Measurements from ENCODE around the gene ZNF783.
"Not testable (repeated sequence)": the region's sequence is repeated elsewhere in the genome, so short reads cannot be mapped to it uniquely, and the experiment has no call there.

ZNF783 gene

DNA sequence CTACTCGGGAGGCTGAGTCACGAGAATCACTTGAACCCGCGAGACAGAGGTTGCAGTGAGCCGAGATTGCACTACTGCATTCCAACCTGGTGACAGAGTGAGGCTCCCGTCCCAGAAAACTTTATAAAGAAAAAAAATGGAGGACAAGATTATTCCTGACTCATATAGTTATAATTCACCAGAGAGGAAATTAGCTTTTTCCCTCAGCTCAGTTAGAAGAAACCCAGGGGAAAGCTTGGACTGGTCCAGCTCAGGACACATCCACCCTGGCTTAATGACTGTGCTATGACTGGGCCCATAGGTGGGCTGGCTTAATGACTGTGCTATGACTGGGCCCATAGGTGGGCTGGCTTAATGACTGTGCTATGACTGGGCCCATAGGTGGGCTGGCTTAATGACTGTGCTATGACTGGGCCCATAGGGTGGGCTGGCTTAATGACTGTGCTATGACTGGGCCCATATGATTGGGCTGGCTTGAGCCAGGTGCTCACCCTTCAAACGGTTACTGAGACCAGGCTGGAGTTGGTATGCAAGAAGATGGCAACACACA is 28.3 kb upstream of the ZNF783 start:
- 42% methylated on average over 5 of the region's 7 CpGs for WGBS
- not testable (repeated sequence) for H2AFZ ChIP-seq (ENCODE audit: low read depth, low read length); H3K79me1 ChIP-seq (replicated peaks; ENCODE audit: low read length, poor library complexity, severe bottlenecking); H3K4me3 ChIP-seq (ENCODE audit: insufficient read depth in 1 of 2, low read depth in 1 of 2, low read length in 2 of 2); H2AK5ac ChIP-seq (ENCODE audit: low read length, severe bottlenecking); H3K4me2 ChIP-seq (ENCODE audit: low read length, poor library complexity, severe bottlenecking); H2BK12ac ChIP-seq (ENCODE audit: low read length in 2 of 2); H2BK120ac ChIP-seq (ENCODE audit: low read depth, low read length); H2BK5ac ChIP-seq (ENCODE audit: low read depth, low read length, poor library complexity, severe bottlenecking); H3K14ac ChIP-seq (ENCODE audit: low read length in 2 of 2); H3K27me3 ChIP-seq (ENCODE audit: control insufficient read depth in 1 of 2, insufficient read depth in 1 of 2, low read length in 2 of 2); H3K23ac ChIP-seq (ENCODE audit: low read length in 2 of 2); H3K36me3 ChIP-seq (ENCODE audit: control insufficient read depth in 1 of 2, insufficient read depth in 2 of 2, low read depth in 1 of 2, low read length in 2 of 2); H2BK15ac ChIP-seq (ENCODE audit: low read depth, poor library complexity, severe bottlenecking); H4K91ac ChIP-seq (ENCODE audit: low read length); H3K9me3 ChIP-seq (ENCODE audit: control insufficient read depth, low read length); H3K4ac ChIP-seq (ENCODE audit: low read depth in 1 of 2, low read length in 2 of 2)
- H3K27ac ChIP-seq (ENCODE audit: low read length, poor library complexity, severe bottlenecking): peak overlapping the region; percentile 86
- peak; percentile 83 for DNase-seq
- peak overlapping the region; percentile 54 for H3K9ac ChIP-seq (ENCODE audit: low read length)
- H4K8ac ChIP-seq (ENCODE audit: low read length): peak overlapping the region; percentile 86
- peak overlapping the region in 1 of 2 experiments; percentile 37 for H3K18ac ChIP-seq (ENCODE audit: low read depth in 1 of 2, low read length in 2 of 2)
- H3K4me1 ChIP-seq (ENCODE audit: control insufficient read depth, insufficient read depth, low read depth, low read length): peaks cover 12% of the 10 kb centered on the region

DNA sequence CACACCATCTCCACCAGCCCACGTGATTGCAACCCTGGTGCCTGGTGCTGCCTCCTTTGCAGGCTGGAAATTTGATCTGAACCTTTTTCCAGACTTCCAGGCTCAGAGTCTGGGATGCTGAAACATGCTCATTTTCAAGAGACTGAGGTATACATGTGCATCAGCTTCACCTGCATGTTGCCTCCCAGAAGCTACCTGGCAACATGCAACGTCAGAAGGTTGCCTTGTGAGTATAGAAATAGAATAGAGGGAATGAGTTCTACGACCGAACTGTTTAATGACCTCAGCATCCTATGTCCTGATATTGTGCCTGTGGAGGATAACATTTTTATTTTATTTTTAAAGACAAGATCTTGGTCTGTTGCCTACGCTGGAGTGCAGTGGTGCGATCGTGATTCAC is 24.5 kb upstream of the ZNF783 start:
- no peak overlapping the region for H3K14ac ChIP-seq (ENCODE audit: low read length in 2 of 2)
- no peak overlapping the region for H2AFZ ChIP-seq (ENCODE audit: low read depth, low read length)
- DNase-seq: no peak
- no peak overlapping the region for H4K8ac ChIP-seq (ENCODE audit: low read length)
- 84% methylated on average over 7 of the region's 7 CpGs for WGBS
- H4K91ac ChIP-seq (ENCODE audit: low read length): no peak overlapping the region
- no peak overlapping the region for H3K9ac ChIP-seq (ENCODE audit: low read length)
- H2BK12ac ChIP-seq (ENCODE audit: low read length in 2 of 2): no peak overlapping the region
- no peak overlapping the region for H3K23ac ChIP-seq (ENCODE audit: low read length in 2 of 2)
- H3K27me3 ChIP-seq (ENCODE audit: control insufficient read depth in 1 of 2, insufficient read depth in 1 of 2, low read length in 2 of 2): no peaks in the 10 kb centered on the region
- peaks cover 12% of the 10 kb centered on the region for H3K4me1 ChIP-seq (ENCODE audit: control insufficient read depth, insufficient read depth, low read depth, low read length)
- no peak overlapping the region for H3K18ac ChIP-seq (ENCODE audit: low read depth in 1 of 2, low read length in 2 of 2)
- no peaks in the 10 kb centered on the region for H3K36me3 ChIP-seq (ENCODE audit: control insufficient read depth in 1 of 2, insufficient read depth in 2 of 2, low read depth in 1 of 2, low read length in 2 of 2)
- H2BK15ac ChIP-seq (ENCODE audit: low read depth, poor library complexity, severe bottlenecking): no peak overlapping the region
- no peak overlapping the region for H2BK120ac ChIP-seq (ENCODE audit: low read depth, low read length)
- peaks cover 2% of the 10 kb centered on the region for H3K79me1 ChIP-seq (replicated peaks; ENCODE audit: low read length, poor library complexity, severe bottlenecking)
- no peak overlapping the region for H3K4ac ChIP-seq (ENCODE audit: low read depth in 1 of 2, low read length in 2 of 2)
- H3K27ac ChIP-seq (ENCODE audit: low read length, poor library complexity, severe bottlenecking): no peak overlapping the region
- H2AK5ac ChIP-seq (ENCODE audit: low read length, severe bottlenecking): no peak overlapping the region
- H3K4me2 ChIP-seq (ENCODE audit: low read length, poor library complexity, severe bottlenecking): no peak overlapping the region
- no peak overlapping the region for H2BK5ac ChIP-seq (ENCODE audit: low read depth, low read length, poor library complexity, severe bottlenecking)
- H3K9me3 ChIP-seq (ENCODE audit: control insufficient read depth, low read length): no peaks in the 10 kb centered on the region
- H3K4me3 ChIP-seq (ENCODE audit: insufficient read depth in 1 of 2, low read depth in 1 of 2, low read length in 2 of 2): no peak overlapping the region

DNA sequence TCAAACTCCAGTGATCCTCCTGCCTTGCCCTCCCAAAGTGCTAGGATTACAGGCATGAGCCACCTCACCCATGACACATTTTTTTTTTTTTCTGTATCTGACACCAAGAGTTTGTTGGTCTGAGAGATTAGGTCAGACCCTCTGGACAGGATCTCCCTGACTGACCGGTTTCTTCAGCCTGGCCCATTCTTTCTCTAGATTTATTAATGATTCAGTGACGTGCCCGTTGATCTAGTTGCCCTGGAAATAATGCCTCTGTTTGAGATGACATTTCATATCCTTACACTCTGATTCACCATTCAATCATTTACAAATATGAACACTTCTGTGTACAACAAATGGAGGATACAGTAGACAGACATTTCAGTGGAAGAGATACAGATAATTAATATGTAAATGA is 23.9 kb upstream of the ZNF783 start:
- Histone ChIP-seq H2BK12ac (ENCODE audit: low read length in 2 of 2) (no peak overlapping the region), H2AFZ (ENCODE audit: low read depth, low read length) (no peak overlapping the region), H2BK5ac (ENCODE audit: low read depth, low read length, poor library complexity, severe bottlenecking) (no peak overlapping the region), H3K18ac (ENCODE audit: low read depth in 1 of 2, low read length in 2 of 2) (no peak overlapping the region), H3K4ac (ENCODE audit: low read depth in 1 of 2, low read length in 2 of 2) (no peak overlapping the region), H3K9ac (ENCODE audit: low read length) (no peak overlapping the region), H3K27me3 (ENCODE audit: control insufficient read depth in 1 of 2, insufficient read depth in 1 of 2, low read length in 2 of 2) (no peaks in the 10 kb centered on the region), H3K27ac (ENCODE audit: low read length, poor library complexity, severe bottlenecking) (no peak overlapping the region), H3K36me3 (ENCODE audit: control insufficient read depth in 1 of 2, insufficient read depth in 2 of 2, low read depth in 1 of 2, low read length in 2 of 2) (no peaks in the 10 kb centered on the region), H3K4me1 (ENCODE audit: control insufficient read depth, insufficient read depth, low read depth, low read length) (peaks cover 11% of the 10 kb centered on the region), H3K79me1 (replicated peaks; ENCODE audit: low read length, poor library complexity, severe bottlenecking) (peaks cover 3% of the 10 kb centered on the region), H3K9me3 (ENCODE audit: control insufficient read depth, low read length) (peaks cover 3% of the 10 kb centered on the region), H3K23ac (ENCODE audit: low read length in 2 of 2) (no peak overlapping the region), H2AK5ac (ENCODE audit: low read length, severe bottlenecking) (no peak overlapping the region), H3K4me3 (ENCODE audit: insufficient read depth in 1 of 2, low read depth in 1 of 2, low read length in 2 of 2) (no peak overlapping the region), H4K8ac (ENCODE audit: low read length) (no peak overlapping the region), H3K14ac (ENCODE audit: low read length in 2 of 2) (no peak overlapping the region), H2BK15ac (ENCODE audit: low read depth, poor library complexity, severe bottlenecking) (no peak overlapping the region), H3K4me2 (ENCODE audit: low read length, poor library complexity, severe bottlenecking) (no peak overlapping the region), H4K91ac (ENCODE audit: low read length) (no peak overlapping the region), H2BK120ac (ENCODE audit: low read depth, low read length) (no peak overlapping the region)
- DNase-seq: no peak
- WGBS: 81% methylated on average over 3 of the region's 3 CpGs

DNA sequence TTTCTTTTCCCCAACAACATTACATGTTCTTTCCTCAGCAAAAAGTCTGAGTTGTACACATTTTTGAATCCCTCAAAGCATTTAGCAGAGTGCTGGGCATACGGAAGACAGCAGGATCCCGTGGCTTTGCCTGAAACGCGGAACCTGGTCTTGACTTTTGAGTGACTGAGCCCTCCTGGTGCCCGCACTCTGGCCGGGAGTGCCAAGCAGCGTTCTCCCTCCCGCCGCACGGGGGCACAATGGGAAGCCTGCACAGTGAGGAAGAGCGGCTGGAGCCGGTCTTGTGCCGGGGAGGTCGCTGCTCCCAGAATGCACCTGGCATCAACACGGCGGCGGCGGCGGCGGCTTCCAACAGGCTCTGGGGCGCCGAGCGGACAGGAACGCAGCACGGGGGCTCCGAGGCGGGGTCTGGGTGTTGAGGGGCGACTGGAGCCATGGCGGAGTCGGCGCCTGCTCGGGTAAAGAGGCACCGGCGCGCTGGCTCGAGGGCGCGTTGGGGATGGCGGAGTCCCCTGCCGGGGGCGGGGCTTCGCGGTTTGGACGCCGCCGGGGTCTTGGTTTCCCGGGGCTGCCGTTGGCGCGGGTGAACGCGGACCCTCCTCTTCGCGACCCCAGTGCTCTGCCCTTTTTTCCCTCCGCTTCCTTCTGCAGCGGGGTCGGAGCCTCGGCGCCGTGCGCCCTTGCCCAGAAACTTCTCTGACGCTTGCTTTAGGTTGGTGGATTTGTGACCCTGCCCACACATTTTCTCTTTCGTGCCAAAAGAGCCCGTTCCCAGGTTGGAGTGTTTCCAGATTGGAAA is 22.5 kb upstream of the ZNF783 start, which contains the start of gene ZNF212:
Gene ZNF212, plus strand, starts transcription at position 307 of the 799 bp plus-strand sequence. Its CDS starts 128 bp downstream, at position 435.
- H3K9me3 ChIP-seq (ENCODE audit: control insufficient read depth, low read length): peaks cover 4% of the 10 kb centered on the region
- H4K91ac ChIP-seq (ENCODE audit: low read length): no peak within 1 kb of the TSS
- H3K4ac ChIP-seq (ENCODE audit: low read depth in 1 of 2, low read length in 2 of 2): peak within 1 kb of the TSS in 1 of 2 experiments; percentile 67
- no peaks in the 10 kb centered on the region for H3K27me3 ChIP-seq (ENCODE audit: control insufficient read depth in 1 of 2, insufficient read depth in 1 of 2, low read length in 2 of 2)
- H2AK5ac ChIP-seq (ENCODE audit: low read length, severe bottlenecking): no peak within 1 kb of the TSS
- under 1% methylated on average over 64 of the region's 64 CpGs for WGBS
- no peak within 1 kb of the TSS for H2BK12ac ChIP-seq (ENCODE audit: low read length in 2 of 2)
- H3K79me1 ChIP-seq (replicated peaks; ENCODE audit: low read length, poor library complexity, severe bottlenecking): peaks cover 3% of the 10 kb centered on the region
- H3K4me3 ChIP-seq (ENCODE audit: insufficient read depth in 1 of 2, low read depth in 1 of 2, low read length in 2 of 2): peak within 1 kb of the TSS; percentile 75 to 99
- peak within 1 kb of the TSS; percentile 52 to 94 for H3K18ac ChIP-seq (ENCODE audit: low read depth in 1 of 2, low read length in 2 of 2)
- H2BK15ac ChIP-seq (ENCODE audit: low read depth, poor library complexity, severe bottlenecking): no peak within 1 kb of the TSS
- DNase-seq: peak; percentile 89
- H4K8ac ChIP-seq (ENCODE audit: low read length): peak within 1 kb of the TSS; percentile 98
- H2BK120ac ChIP-seq (ENCODE audit: low read depth, low read length): peak within 1 kb of the TSS; percentile 88
- H3K4me2 ChIP-seq (ENCODE audit: low read length, poor library complexity, severe bottlenecking): peak within 1 kb of the TSS; percentile 78
- no peak within 1 kb of the TSS for H3K23ac ChIP-seq (ENCODE audit: low read length in 2 of 2)
- peaks cover 6% of the 10 kb centered on the region for H3K4me1 ChIP-seq (ENCODE audit: control insufficient read depth, insufficient read depth, low read depth, low read length)
- H2BK5ac ChIP-seq (ENCODE audit: low read depth, low read length, poor library complexity, severe bottlenecking): no peak within 1 kb of the TSS
- no peaks in the 10 kb centered on the region for H3K36me3 ChIP-seq (ENCODE audit: control insufficient read depth in 1 of 2, insufficient read depth in 2 of 2, low read depth in 1 of 2, low read length in 2 of 2)
- peak within 1 kb of the TSS; percentile 89 for H2AFZ ChIP-seq (ENCODE audit: low read depth, low read length)
- H3K9ac ChIP-seq (ENCODE audit: low read length): peak within 1 kb of the TSS; percentile 99
- H3K27ac ChIP-seq (ENCODE audit: low read length, poor library complexity, severe bottlenecking): no peak within 1 kb of the TSS
- H3K14ac ChIP-seq (ENCODE audit: low read length in 2 of 2): no peak within 1 kb of the TSS

All from mesenchymal stem cell (in vitro differentiated cells and primary cell).